GM18873 (cell line): ENCODE results near the gene WNT5A.

Experiments used
- ATAC-seq: cut with Tn5 transposase; IDR thresholded peaks from one replicate; pipeline ENCODE4 v1.9.1; 2021; ENCODE audit warnings: mild to moderate bottlenecking, moderate library complexity, moderate number of reproducible peaks; ENCODE audit not compliant: unreplicated experiment, low FRiP score

WNT5A gene

GRCh38 chr3:55486857-55487380, at the start of gene WNT5A:
Gene WNT5A, minus strand, starts transcription at chr3:55487306. Its CDS starts 321 bp downstream, at chr3:55486985.
- ATAC-seq: no peak

- ATAC-seq: no peak
Measured at GRCh38 chr3:55534876-55535275, 47.8 kb upstream of the WNT5A start.

GRCh38 chr3:55532806-55533205, 45.7 kb upstream of the WNT5A start:
- no peak for ATAC-seq

GRCh38 chr3:55531321-55531720, 44.2 kb upstream of the WNT5A start:
- ATAC-seq: no peak

GRCh38 chr3:55527361-55527760, 40.3 kb upstream of the WNT5A start:
- ATAC-seq: no peak

GRCh38 chr3:55526332-55527030, 39.4 kb upstream of the WNT5A start:
- no peak for ATAC-seq

GRCh38 chr3:55525436-55525835, 38.3 kb upstream of the WNT5A start:
- no peak for ATAC-seq

- no peak for ATAC-seq
Measured at GRCh38 chr3:55524565-55525244, 37.6 kb upstream of the WNT5A start.

- ATAC-seq: no peak
Measured at GRCh38 chr3:55523471-55523870, 36.4 kb upstream of the WNT5A start.

- ATAC-seq: no peak
Measured at GRCh38 chr3:55521738-55522421, 34.8 kb upstream of the WNT5A start.

- no peak for ATAC-seq
Measured at GRCh38 chr3:55521064-55521737, 34.1 kb upstream of the WNT5A start.

- ATAC-seq: no peak
Measured at GRCh38 chr3:55519019-55519418, 31.9 kb upstream of the WNT5A start.

GRCh38 chr3:55518451-55518850, 31.3 kb upstream of the WNT5A start:
- no peak for ATAC-seq

GRCh38 chr3:55516392-55517030, 29.4 kb upstream of the WNT5A start:
- no peak for ATAC-seq

GRCh38 chr3:55515550-55516246, 28.6 kb upstream of the WNT5A start:
- no peak for ATAC-seq

GRCh38 chr3:55514962-55515361, 27.9 kb upstream of the WNT5A start:
- no peak for ATAC-seq

- no peak for ATAC-seq
Measured at GRCh38 chr3:55512571-55513343, 25.7 kb upstream of the WNT5A start.

GRCh38 chr3:55511895-55512570, 24.9 kb upstream of the WNT5A start:
- ATAC-seq: no peak
